GM18505 (cell line): Measurements from ENCODE around the gene SHC2.
"Not testable (repeated sequence)": the region's sequence is repeated elsewhere in the genome, so short reads cannot be mapped to it uniquely, and the experiment has no call there.

Source experiments
- ATAC-seq: cut with Tn5 transposase; IDR thresholded peaks from one replicate; pipeline ENCODE4 v1.9.1; 2021; ENCODE audit not compliant: unreplicated experiment
- POLR2A ChIP-seq: IDR thresholded peaks from 4 replicates; pipeline ENCODE4 v1.6.1; 2011; ENCODE audit warnings: borderline replicate concordance; ENCODE audit not compliant: insufficient read depth, insufficient read length; ENCODE audit errors: extremely low read depth

SHC2 gene

DNA sequence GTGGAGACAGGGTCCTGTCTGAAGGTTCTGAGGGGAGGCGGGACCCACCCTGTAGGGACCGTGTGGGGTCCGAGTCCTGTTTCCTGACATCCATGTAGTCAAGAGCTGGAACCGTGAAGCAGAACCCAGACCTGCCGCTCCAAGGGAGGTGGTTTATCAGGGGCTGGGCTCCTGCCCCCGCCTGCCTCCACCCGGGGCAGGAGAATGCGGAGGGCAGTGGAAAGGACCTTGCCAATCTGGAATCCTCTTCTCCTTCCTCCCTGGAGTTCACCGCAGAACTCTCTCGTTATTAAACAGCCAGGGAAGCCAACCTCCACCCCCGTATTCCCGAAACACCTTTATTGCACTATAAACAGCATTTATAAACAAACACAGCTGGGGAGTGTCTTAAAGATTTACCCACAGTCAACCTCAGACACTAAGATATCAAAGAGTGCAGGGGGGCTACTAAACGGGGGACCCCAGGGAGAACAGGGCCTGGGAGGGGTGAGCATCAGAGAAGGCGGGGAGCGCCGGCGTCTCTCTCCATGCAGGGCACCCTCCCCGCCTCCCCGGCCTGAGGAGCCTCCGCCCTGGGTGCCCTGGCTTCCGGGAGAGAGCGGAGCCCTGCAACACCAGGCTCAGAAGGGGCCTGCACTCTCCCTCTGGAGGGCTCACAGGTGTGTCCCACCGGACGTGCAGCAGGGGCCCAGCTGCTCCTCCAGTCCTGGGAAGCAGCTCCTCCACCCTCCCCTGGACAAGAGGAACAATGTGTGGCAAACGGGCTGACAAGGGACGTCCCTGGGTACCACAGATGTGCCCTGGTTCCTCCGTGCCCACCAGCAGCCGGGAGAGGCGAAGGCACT is 55.5 kb downstream of the SHC2 start:
- TF ChIP-seq POLR2A = no peak

DNA sequence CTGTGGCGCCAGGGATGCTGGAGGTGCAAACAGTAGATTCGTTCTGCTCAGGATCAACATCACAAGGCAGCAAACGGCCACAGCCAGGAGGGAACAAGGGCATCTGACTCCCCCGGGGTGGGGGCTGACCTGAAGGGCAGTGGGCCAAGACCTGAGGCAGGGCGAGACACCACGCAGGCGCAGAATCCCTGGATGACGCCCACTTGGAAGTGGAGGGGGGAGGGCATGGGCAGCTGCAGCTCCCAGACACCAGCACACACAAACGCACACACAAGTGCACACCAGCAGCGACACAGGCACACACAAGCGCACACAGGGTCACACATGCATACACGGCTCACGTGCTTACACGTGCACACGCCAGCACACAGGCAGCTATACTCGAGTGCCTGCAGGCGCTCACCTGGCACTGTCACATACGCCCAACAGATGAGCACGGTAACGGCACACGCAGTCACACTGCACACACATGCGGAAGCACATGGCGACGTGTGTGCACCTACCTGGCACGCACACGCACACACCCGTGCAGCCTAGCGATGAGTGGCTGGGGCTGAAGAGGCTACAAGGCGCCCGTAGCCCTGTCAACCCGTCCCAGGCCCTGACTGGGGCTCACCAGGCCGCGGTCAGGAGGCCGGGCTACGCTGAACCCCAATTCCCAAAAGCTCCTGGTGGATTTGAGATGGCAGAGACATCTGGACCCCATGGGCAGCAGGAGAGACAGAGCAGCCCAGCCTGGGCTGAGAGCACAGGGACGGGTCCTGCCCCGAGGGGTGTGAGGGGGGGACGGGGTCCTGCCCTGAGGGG is 57.4 kb downstream of the SHC2 start:
- ATAC-seq = no peak
- TF ChIP-seq POLR2A = no peak

More for the DNA sequence above, 55.5 kb downstream of the SHC2 start:
- no peak for ATAC-seq

DNA sequence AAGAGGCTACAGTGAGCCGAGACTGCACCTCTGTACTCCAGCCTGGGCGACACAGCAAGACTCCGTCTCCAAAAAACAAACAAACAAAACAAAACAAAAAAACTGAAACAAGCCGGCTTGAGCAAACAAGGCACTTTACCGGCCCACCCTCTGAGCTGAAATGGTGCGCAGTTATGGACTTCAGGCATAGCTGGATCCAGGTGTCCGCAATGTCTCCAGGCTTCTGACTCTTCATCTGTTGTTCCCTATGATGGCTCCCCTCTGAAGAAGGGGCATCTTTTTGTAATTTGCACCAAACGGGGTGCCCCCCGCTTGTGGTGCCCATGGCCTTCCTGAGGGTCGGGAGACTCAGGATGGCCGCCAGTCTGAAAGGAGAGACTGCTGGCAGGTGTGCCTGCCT is 58.0 kb downstream of the SHC2 start:
- no peak for ATAC-seq
- no peak for TF ChIP-seq POLR2A

DNA sequence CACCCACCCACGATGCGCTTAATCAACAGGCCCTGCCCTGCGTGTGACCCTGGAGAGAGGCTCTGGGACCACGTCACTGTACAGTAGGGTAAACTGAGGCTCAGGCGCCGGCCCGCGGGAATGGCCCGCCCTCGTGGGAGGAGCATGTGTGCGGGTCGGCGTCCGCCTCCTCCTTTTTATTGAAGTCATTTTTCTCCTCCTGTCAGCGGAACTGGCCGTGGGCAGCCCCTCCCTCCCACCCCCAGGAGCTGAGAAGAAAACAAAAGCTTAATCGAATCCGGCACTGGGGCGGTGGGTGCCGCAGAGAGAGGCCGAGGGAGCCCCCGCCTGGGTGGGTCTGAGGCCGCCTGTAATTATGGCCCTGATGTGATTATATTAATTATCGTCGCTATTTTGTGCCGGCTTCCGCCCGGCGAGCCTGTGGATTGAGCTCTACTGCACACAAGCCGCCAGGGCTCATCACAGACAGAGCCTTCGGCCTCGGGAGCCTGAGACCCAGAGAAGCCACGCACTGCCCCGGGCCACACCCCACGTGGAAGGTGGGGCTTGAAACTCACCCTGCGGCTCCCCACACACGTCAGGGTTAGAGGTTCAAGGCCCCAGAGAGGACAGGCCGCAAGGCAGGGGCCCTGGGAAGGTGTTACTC is 58.8 kb downstream of the SHC2 start:
- TF ChIP-seq POLR2A = no peak
- ATAC-seq = no peak

DNA sequence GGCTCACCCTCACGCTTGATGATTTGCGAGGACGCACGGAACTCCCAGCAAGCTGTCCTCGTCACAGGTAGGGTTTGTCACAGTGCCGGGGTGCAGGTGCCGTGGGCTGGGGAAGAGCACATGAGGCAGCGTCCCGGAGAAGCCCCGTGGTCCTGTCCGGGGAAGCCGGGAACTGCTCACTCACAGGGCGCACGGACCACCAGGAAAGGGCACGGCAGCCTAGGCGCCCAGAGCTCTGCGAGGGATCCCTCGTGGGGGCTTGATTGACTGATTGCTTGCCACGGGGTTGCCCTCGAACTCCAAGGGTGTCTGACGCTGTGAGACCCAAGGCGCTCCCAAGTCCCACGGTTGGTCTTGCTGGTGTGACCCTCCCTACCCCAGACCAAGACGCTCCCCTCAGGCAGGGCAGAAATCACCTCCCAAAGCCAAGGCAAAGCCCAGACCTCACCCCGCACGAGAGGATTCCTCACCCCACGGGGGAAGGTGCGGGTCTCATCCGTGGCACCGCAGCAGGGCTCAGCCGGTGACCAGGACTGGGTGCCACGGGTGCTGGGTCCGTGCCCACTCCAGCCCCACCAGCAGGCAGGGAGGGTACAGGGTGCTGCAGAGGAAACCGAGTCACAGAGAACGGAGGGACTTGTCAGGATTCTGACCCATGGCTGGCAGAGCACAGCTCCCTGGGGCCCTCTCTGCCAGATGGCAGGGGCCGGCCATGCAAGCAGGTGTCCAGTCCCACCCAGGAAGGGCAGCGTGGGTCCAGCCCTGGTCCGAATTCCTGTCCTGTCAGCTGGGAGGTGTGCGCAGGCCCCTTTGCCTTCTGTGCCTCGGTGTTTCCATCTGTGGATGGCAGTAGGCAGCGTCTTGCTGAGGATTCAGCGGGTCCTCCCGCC is 59.6 kb downstream of the SHC2 start:
- ATAC-seq = no peak
- no peak for TF ChIP-seq POLR2A

DNA sequence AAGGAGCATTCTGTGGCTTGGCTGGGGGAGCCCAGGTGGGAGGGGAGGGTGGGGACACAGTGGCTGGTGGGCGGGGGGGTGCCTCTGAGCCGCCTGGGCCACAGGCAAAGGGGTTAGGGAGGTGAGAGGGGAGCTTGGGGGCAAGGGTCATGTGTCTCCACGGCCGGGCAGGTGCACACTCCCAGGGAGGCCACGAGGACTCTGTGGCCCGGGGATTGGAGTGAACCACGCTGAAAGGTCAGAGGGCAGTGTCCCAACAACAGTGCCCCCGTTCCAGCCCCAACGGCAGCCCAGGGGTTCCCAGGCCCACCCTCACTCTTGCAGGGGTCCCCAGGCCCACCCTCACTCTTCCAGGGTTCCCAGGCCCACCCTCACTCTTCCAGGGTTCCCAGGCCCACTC is 61.5 kb downstream of the SHC2 start:
- no peak for ATAC-seq
- TF ChIP-seq POLR2A = no peak

DNA sequence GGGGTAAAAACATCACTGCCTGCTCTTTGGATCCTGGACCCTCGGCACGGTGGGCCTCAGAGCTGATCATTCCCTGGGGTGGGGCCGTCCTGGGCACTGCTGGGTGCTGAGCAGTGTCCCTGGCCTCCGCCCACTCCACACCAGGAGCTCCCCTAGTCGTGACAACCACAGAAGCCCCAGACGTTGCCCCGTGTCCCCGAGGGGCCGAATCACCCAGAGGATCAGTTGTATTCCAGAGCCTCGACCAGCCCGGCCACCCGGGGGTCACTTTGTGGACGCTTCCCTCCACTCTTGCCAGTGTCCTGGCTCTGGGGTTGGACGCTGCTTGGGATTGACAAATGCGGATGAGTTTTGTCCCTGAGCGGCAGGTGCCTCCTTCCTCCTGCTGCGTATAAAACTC is 62.1 kb downstream of the SHC2 start:
- ATAC-seq = no peak
- no peak for TF ChIP-seq POLR2A

DNA sequence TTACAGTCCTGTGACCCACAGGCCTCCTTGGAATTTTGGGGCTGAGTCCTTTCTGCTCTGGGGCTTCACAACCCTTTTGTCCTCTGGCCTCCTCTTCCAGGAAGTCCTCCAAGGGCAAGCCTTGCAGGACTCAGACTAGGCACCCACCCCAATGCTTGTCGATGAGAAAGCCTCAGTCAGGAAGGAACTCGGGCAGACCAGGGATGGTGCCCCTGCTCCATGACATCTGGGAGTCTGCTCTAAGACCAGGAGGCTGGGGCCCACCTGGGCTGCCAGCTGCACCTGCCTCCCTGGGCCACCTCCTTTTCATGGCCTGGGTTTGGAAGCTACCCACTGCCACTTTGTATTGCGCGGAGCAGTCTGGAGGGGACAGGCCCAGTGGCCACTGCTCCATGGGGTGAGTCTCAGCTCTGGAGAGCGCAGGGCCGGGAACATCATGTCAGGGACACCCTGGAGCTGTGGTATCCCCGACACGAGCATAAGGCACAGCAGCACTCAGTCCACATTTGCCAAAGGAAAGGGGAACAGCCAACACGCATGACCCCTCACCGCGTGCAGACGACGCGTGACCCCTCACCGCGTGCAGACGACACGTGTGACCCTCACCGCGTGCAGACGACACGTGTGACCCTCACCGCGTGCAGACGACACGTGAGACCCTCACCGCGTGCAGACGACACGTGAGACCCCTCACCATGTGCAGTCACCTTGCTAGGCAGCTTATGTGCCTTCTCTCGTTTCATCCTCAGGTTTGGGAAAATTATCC is 62.7 kb downstream of the SHC2 start:
- no peak for ATAC-seq
- no peak for TF ChIP-seq POLR2A

DNA sequence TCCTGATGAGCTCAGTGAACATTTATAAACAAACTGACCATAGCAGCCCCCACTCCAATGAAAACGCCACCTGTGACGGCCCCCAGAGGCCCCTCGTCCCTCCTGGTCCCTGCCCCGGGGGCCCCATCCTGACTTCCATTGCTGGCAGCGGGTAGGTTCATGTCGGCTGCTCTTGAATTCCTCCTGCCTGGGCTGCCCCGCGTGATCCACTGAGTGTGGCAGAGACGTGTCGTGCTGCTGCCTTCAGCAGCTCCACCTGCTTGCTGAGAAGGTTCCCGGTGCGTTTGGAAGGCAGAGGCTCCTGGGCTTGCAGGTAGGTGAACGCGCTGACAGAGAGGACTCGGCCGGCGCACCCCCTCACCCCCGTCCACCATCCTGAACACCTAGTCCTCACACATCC is 63.5 kb downstream of the SHC2 start:
- TF ChIP-seq POLR2A = no peak
- ATAC-seq = no peak

DNA sequence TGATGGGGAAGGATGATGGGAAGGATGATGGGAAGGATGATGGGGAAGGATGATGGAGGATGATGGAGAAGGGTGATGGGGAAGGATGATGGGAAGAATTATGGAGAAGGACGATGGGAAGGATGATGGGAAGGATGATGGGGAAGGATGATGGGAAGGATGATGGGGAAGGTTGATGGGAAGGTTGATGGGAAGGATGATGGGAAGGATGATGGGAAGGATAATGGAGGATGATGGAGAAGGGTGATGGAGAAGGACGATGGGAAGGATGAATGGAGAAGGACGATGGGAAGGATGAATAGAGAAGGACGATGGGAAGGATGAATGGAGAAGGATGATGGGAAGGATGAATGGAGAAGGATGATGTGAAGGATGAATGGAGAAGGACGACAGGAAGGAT is 65.4 kb downstream of the SHC2 start:
- ATAC-seq = no peak
- no peak for TF ChIP-seq POLR2A

DNA sequence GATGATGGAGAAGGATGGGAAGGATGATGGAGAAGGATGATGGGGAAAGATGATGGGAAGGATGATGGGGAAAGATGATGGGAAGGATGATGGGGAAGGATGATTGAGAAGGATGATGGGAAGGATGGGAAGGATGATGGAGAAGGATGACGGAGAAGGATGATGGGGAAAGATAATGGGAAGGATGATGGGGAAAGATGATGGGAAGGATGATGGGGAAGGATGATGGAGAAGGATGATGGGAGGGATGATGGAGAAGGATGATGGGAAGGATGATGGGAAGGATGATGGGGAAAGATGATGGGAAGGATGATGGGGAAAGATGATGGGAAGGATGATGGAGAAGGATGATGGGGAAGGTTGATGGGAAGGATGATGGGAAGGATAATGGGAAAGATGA is 66.0 kb downstream of the SHC2 start:
- ATAC-seq = not testable (repeated sequence)

DNA sequence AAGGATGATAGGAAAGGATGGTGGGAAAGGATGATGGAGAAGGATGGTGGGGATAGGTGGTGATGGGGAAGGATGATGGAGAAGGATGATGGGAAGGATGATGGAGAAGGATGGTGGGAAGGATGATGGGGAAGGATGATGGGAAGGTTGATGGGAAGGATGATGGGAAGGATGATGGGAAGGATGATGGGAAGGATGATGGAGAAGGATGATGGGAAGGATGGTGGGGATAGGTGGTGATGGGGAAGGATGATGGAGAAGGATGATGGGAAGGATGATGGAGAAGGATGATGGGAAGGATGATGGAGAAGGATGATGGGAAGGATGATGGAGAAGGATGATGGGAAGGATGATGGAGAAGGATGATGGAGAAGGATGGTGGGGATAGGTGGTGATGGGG is 67.3 kb downstream of the SHC2 start:
- not testable (repeated sequence) for ATAC-seq
